BJ (cell line): ENCODE measurements around the gene ARL2BP. TPM values are rescaled to one million over a fixed set of nuclear protein-coding genes. Genes with fewer than 3 reads are reported as not detected.

ENCODE experiments used
- CTCF ChIA-PET: fragments of 350-600 bp; formaldehyde crosslinking; extraction: SDS; loops from one replicate; lab custom pipeline; 2021; ENCODE audit warnings: antibody characterized with exemption, inconsistent platforms; lab: Yijun Ruan, JAX
- POLR2A ChIA-PET: fragments of 300-600 bp; sonication (Branson Sonifier 250); formaldehyde crosslinking; extraction: SDS; loops from one replicate; lab custom pipeline; 2021; ENCODE audit warnings: antibody characterized with exemption; lab: Charles Lee
- DNase-seq: peaks from one replicate; pipeline ENCODE4 v3.0.0-alpha.2; 2011; ENCODE audit warnings: low read depth
- H3K27me3 ChIP-seq: 2 replicates; pipeline ENCODE4 v1.6.0; 2011; ENCODE audit warnings: low read length; ENCODE audit not compliant: control insufficient read depth, insufficient read depth
- H3K36me3 ChIP-seq: 2 replicates; pipeline ENCODE4 v1.5.1; 2011; ENCODE audit warnings: low read length; ENCODE audit not compliant: control insufficient read depth, insufficient read depth
- H3K4me3 ChIP-seq: 2 replicates; pipeline ENCODE4 v1.5.1; 2011; ENCODE audit warnings: low read depth, mild to moderate bottlenecking, control low read depth, low read length
- CTCF ChIP-seq: IDR thresholded peaks from 2 replicates; pipeline ENCODE4 v1.5.1; 2011; ENCODE audit warnings: low read depth, mild to moderate bottlenecking, control low read depth, inconsistent platforms, low read length, moderate library complexity; ENCODE audit not compliant: insufficient read depth
- polyA plus RNA-seq: library from polyadenylated mRNA; depleted of rRNA; stranded (reverse); fragments of >200 nt; gene quantifications from 2 replicates; pipeline ENCODE4 v1.2.3, GENCODE V29; 2011

Gene ARL2BP
- polyA plus RNA-seq, 1 experiment: 69.5 TPM

- H3K4me3 ChIP-seq: no peak overlapping the region
- no peak for TF ChIP-seq CTCF
- ChIA-PET CTCF (no interaction called here), POLR2A (no interaction called here)
- DNase-seq: no peak
- no peaks in the 10 kb centered on the region for H3K27me3 ChIP-seq
- peaks cover 2% of the 10 kb centered on the region; the same call in 1 of the 2 replicates for H3K36me3 ChIP-seq
These were observed 13.9 kb downstream of the ARL2BP start for GRCh38 chr16:57258910-57259475.

GRCh38 chr16:57260294-57260929 lies 15.4 kb downstream of the ARL2BP start:
- ChIA-PET POLR2A (no interaction called here), CTCF (interaction anchor here (1.3 kb wide), 1 partner anchor 176 kb away, joined by 3 read pairs; no protein-coding TSS in a partner anchor)
- H3K27me3 ChIP-seq: no peaks in the 10 kb centered on the region
- TF ChIP-seq CTCF: no peak
- peak; percentile 15 for DNase-seq
- no peak overlapping the region for H3K4me3 ChIP-seq
- no peaks in the 10 kb centered on the region for H3K36me3 ChIP-seq

GRCh38 chr16:57261806-57262205 lies 16.7 kb downstream of the ARL2BP start:
- H3K36me3 ChIP-seq: no peaks in the 10 kb centered on the region
- no peak for DNase-seq
- CTCF ChIA-PET: interaction anchor here (0.6 kb wide), 1 partner anchor 232 kb away, joined by 3 read pairs; no protein-coding TSS in a partner anchor
- POLR2A ChIA-PET: no interaction called here
- H3K4me3 ChIP-seq: no peak overlapping the region
- no peak for TF ChIP-seq CTCF
- no peaks in the 10 kb centered on the region for H3K27me3 ChIP-seq

GRCh38 chr16:57262841-57263540 lies 17.9 kb downstream of the ARL2BP start:
- H3K27me3 ChIP-seq: no peaks in the 10 kb centered on the region
- ChIA-PET CTCF (interaction anchor here (1.2 to 1.8 kb wide), 2 partner anchors 154 to 171 kb away, joined by 4 to 5 read pairs; no protein-coding TSS in a partner anchor), POLR2A (no interaction called here)
- H3K4me3 ChIP-seq: no peak overlapping the region
- H3K36me3 ChIP-seq: no peaks in the 10 kb centered on the region
- DNase-seq: no peak
- TF ChIP-seq CTCF: no peak
